NCI-H1092 treated with DMSO at 0.1 percent for 48 hours (cell line): ENCODE data around the gene CCER1.
A peak's percentile ranks its signal among the peaks of the same experiment; 100 is the strongest.

Experiments
- DNase-seq: peaks from one replicate; lab custom pipeline; 2025; lab: John Stamatoyannopoulos, UW

Gene CCER1

DNA sequence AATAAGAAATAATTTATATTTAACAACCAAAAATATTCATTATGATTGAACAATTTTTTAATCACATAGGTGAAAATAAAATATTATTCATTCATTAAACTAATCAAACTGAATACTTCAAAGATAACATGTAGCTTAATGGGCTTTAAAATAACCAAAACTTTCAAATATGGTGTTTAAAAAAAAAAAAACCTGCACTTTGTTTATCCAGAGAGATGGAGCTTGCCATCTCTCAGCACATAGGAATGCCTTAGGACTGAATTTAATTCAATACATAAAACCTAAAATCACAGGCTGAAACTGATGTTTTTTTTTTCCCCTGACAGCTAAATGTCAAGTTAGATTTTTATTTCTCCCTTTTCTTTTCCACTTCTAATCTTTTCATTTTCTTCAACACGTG, 14.4 kb upstream of the CCER1 start:
- DNase-seq = no peak

DNA sequence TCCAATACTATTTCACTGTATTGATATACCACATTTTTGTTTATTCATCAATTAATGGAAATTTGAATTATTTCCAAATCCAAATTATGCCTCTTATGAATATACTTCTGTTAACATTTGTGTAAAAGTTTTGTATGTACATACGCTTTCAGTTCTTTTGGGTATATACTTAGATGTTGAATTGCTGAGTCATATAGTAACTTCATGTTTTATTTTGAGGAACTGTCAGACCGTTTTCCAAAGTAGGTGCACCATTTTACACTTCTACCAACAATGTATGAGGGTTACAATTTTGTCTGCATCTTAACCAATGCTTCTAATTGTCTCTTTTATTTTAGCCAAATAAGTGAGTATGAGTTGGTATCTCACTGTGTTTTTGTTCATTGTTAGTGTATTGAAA, 10.2 kb upstream of the CCER1 start:
- no peak for DNase-seq

DNA sequence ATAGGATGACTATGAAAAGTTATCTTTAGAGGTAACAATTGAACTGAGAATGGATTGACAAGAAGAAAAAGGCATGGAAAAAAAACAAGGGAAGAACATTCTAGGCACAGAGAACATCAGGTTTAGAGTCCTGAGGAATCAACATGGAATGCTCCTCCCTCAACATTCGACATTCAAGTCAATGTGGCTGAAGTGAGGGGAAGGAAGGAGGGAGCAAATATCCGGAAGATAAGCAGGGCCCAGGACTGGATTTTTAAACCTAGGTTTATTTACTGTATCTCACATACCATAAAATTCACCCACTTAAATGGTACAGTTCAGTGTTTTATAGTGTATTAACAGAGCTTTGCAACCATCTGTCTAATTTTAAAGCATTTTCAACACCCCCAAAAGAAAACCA, 9.6 kb upstream of the CCER1 start:
- no peak for DNase-seq

DNA sequence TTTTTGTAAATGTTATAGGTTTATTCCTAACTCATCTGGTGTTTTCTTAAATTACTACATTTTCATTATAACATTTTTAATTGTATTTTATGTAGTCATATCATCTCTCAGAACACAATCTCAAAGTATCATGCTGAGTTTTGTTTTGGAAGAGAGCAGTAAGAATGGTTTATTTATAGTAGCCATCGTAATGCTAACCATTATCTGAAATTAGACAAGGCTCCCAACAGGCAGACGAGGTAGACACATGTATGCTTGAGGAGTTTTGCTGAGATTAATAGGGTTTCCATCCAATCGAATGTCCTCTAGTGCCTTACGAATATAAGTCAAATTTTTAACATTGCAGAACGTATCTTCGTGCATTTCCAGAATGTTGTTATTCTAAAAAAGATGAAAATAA, 9.0 kb upstream of the CCER1 start:
- DNase-seq = no peak

DNA sequence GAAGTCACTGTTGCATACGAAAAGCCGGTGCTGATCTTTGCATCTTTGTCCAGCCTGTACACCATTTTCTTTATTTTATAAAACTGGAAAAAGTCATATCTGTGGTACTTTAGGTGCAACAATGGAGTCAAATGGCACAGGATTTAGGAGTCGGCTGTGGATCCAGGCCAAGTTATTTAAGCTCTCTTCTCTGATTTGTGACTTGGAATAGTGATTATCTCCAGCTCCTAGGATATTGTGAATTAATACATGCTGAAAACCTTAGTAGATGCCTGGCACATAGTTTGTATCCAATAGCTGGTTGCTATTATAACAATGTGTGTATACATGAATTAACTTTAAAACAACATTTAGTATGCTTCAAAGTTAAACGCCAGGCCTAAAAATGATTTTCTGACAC, 6.2 kb upstream of the CCER1 start:
- DNase-seq = no peak

DNA sequence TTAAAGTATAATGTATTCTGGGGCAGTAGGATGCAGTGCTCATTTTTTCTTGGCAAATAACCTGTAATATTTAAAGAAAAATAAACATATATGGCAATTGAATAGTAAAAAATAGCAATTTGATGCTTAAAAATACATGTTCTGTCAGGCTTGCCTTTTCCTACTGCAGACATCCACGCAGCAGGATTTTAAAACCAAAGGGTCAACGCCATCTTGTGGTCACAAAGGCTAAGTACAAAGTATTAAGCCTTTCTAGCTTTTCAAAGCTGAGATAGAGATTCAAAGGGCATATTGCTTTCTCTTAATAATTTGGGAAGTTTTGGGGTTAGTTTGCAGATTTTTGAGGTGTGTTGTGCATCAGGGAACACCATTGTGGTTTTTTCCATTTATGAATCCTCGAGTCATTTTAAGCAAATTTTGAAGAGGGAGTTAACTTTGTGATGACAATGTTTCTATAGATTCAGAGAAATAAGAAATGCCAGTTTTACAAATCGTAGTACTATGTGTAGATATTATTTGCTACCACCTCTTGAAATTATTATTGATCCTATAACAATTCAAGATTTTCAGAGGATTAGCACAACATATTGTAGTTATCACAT, 4.7 kb upstream of the CCER1 start:
- DNase-seq = peak; percentile 8

DNA sequence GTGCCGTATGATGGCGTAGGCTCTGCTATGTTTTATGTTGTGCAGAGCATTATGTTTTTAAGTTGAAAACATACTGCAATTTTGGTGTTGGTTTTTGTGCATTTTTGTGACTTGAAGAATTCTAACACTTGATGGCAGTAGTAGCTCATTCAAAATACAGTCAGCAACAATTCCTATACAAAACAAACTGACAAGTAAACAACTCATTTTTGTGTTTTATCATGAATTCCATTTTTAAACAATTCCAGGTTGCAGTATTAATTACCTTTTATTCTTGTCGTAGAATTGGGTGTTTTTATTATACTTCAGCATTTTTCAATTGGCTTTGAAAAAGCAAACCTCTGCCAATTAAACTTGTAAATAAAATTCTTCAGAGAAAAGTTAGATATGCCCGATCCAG, 4.1 kb upstream of the CCER1 start:
- DNase-seq = no peak

DNA sequence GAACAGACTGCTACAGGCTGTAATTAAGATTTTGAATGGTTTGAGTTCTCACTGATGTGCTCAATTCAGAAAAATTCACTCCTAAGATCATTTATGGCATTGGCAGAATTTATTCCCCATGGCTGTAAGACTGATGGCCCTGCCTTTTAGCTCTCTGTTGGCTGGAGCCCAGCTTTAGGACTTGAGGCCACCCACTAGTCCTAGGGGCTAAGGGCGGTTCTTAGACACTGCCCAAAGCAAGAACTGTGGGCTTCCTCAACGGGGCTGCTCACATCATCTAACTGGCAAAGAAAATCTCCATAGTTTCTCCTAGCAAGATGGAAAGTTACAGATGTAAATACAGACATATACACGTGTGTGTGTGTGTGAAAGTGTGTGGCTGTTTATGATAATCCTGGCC, 3.4 kb upstream of the CCER1 start:
- no peak for DNase-seq

DNA sequence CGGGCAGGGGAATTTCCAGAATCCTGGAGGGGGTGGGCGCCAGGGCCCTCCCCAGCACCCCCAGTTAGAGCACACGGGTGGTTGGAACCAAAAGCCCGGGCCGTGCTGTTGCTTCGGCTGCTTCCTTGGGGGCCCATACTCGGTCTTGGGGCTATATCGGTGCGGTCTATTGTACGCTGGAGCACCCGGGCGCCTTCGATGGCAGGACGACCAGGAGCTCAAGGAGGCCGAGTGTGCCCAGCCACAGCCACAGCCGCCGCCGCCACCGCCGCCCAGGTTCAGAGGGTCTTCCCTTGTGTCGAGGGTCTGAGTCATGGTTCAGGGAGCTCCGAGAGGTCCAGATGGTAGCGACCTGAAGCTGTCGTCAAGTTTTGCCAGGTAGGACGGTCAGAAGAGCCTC, 548 bp downstream of the CCER1 start:
- no peak for DNase-seq

DNA sequence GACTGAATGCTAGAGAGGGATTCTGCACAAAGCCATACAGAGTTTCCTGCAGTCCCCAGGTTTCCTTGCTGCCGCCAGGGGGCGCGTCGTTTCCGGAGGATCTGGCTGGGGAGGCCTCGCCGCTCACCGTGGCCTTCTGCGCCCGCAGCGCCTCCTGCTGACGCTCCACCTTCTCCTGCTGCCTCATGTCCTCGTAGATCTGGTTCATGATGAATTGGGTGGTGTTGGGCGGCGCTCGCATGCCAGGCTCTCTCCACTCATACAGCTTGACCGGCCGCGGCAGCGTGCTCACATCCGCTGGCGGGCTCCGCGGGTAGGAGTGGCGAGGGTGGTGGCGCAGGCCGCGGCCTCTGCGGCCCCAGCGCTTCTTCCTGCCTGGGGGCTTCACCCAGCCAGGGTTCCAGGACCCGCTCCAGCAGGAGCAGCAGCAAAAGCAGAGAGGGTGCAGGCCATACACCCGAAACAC, 987 bp downstream of the CCER1 start:
- DNase-seq = no peak

DNA sequence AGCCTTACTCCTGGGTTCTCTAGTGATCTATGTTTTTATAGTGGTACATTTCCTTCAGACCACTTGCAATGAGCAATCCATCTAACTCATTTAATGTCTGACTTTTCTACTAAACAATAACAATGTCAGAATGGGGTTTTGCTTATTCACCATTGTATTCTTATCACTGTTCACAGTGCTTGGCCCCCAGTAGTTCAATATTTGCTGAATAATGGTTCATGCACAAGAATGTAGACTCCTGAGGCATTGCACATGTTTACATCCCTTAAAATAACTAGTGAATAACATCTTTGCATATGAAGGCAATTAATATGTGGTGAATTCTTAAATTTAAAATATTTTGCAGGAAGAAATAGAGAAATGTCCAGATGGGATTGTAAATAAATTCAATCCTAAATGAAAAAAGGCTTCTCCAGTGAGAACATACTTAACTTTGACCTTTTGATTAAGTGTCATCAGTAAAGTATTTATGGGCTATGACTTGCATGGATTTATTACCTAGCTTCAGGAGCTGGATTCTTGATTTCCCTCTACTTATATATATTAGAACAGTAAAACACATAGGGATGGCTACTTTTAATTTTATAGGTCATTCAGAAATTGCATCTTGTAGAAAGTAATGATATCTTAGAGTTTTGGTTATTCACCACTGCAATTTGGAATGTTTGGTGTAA, 3.4 kb downstream of the CCER1 start:
- no peak for DNase-seq

DNA sequence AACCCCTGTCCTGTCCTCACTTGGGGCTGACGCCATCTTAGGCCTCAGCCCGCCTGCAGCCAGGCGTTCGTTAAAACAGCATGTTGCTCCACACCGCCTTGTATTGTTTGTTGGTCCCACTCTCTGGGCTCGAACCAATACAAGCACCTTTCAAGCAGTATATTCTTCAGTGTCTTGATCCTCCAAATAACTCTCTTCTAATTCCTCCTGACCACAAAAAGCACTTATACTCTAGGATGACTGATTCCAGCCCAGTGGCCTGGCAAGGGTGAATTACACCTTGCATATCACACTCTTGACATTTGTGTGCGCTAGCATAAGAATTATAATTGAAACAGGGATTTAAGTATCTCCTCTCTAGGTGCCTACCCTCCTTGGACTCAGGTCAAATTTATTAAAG, 7.1 kb downstream of the CCER1 start:
- no peak for DNase-seq

DNA sequence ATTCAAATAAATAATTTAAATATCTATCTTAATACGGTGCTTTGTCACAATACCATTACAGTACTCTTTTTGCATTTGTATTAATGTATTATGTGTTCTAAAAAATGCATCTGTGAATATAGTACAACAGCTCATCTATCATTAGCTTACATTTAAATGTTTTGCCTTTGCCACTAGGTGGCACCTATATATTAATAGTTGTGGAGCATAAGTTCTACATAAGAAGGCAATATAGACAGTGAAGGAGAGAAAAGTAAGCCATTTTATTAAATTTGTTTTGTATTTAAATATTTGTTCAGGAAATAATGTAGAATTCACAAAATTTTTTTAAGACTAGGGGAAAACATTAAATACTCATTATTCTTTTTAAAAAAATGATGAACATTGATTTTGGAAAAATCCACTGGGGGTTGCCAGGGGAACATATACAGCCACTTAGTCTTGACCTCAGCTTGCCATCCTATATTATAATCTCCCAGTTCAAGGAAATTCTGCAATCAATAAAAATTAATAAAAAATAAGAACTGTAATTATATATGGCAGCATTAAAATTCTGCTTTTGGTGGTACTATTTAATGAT, 9.8 kb downstream of the CCER1 start:
- peak; percentile 23 for DNase-seq

DNA sequence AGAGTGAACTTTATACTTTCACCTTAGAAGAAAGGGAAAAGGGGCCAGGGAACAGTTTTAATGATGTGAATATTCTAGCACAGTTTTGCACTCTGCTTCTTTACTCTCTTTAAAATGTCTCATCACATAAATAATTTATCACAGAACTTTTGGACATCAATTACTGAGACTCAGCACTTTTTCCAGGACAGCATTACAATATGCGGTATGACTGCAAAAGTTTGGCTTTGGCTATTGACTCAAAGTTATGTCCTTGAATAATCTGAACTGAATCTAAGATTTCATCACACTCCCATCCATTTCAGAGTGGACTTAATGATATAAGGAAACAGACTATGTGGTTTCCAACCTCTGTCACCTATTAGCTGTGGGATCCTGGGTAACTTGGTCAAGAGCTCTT, 11.7 kb downstream of the CCER1 start:
- DNase-seq = no peak

DNA sequence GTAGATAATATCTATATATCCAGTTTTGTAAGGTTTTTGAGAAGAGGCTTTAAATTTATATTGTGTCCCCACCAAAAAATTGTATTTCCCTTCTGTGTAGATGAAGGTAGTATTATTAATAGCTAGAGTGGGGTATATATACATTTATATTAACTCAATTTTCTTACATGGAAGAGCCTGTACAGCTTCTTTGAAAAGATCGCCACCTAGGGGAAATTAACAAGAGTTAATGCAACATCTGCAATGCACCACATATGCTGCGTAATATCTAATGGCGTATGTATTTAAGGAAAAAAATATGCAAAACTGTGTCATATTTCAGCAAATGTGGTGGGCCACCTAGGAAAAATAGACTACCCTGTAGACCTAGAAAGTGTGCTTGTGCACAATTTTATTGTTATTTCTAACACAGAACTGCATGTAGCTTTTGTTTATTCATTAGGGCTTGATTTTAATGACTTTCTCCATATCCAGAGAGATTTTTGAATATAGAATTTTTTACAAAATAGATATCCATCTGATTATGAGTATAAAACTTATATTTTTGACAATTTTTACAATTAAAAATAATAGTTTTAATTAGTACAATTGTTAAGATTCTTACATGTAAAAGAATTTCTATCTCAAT, 14.0 kb downstream of the CCER1 start:
- DNase-seq = peak; percentile 21

DNA sequence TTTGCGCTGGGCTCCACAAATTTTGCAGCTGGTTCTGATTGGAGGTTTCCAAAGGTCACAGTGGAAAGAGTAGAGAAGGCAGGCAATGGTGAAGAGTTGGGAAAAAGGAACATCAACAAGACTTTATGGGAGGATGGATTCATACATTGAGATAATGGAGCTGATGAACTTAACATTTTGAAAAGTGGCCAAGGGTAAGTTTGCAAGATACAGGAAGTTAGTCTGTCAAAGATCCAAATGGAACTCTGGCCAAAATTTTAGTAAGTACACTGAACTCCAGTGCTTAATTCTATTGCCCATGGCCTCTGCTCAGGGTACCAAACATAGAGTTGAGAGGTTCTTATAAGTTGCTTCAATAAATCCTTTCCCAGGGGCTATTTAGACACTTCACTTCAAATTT, 15.6 kb downstream of the CCER1 start:
- no peak for DNase-seq

DNA sequence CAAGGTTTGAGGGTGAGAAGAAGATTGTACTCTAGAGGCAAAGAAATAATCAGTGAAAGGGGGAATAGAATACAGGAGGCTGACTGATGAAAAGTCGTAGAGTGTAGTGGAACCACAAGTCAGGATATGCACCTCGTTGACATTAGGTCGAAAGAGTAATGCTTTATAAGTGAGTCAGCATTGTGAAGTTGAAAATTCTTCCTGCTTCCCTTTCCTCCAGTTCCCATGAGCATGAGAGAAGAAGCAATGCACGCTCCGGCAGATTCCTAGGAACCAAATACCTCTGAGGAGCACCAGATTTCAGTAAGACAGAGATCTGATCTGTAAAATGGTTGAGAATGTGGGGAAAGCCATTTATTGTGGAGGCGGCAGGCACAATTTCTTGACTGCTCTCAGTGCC, 16.5 kb downstream of the CCER1 start:
- DNase-seq = no peak

DNA sequence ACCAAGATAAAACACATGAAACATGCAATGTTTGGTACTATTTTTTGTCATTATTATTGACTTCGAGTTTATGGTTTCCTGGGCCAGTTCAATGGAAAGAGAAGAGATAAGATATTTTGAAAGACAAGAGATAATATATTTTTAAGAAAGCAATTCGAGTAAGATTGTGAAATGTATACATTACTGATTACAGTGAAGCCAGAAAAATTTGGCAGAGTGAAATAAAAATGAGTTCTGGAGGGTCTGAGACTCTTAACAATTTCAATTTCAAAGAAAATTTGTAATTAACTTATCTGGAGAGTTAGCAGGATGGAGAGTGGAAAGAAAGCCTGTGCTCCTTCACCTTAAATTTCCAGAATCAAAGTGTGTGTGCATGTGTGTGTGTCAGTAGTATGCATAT, 17.3 kb downstream of the CCER1 start:
- DNase-seq = no peak

DNA sequence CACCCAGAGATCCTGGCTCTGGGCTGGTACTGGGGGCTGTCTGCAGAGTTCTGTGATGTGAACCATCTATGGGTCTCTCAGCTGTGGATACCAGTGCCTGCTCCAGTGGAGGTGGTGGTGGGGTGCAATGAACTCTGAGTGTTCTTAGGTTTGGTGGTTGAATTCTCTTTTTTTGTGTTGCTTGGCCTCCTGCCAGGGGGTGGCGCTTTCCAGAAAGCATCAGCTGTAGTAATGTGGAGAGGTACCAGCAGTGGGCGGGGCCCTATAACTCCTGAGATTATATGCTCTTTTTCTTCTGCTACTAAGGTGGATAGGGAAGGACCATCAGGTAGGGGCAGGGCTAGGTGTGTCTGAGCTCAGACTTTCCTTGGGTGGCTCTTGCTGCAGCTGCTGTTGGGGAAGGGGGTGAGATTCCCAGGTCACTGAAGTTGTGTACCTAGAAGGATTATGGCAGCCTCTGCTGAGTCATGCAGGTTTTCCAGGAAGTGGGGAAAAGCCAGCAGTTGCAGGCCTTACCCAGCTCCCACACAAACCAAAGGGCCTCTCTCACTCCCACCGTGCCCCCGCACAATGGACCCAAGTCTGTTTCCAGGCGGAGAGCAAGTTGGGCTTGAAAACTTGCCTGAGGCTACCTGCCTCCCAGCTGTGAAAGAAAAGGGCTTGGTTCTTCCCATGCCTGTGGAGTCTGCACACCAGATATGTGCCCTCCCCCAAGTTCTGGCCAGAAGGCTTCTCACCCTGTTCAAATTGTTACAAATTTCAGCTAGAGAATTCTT, 18.6 kb downstream of the CCER1 start:
- no peak for DNase-seq

DNA sequence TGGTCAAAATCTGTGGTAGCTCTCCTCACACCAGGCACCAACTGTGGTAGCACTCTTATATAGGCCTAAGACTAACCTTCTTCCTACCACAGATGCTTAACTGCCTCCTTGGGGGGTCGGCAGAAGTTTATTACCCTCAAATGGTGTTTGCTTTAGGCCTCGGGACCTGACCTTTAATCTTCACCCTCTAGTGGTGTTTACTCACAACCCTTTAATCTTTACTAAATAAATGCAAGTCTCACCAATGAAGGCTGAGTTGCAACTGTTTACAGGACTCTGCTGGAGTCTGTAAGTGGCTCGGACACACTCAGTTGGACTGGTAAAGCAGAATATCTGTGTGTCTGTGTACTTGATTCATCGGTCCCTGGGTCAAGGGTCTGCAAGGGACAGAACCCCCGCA, 29.4 kb downstream of the CCER1 start:
- no peak for DNase-seq

DNA sequence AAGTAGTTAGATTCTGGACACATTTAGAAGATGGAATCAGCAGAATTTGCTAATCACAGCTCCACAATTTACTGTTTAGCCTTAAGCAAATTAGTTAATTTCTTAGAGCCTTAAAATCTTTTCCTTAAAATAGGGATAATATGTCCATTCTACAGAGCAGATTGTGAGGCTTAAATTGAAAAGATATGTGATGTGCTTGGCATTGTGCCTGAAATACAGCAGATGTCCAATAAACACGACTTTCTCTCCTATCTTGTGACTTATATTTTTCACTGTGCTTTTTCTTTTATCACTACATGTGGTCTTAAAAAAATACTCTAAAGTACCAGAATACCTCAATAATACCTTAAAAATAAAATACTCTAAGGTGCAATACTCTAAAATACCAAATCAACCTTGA, 30.6 kb downstream of the CCER1 start:
- no peak for DNase-seq

DNA sequence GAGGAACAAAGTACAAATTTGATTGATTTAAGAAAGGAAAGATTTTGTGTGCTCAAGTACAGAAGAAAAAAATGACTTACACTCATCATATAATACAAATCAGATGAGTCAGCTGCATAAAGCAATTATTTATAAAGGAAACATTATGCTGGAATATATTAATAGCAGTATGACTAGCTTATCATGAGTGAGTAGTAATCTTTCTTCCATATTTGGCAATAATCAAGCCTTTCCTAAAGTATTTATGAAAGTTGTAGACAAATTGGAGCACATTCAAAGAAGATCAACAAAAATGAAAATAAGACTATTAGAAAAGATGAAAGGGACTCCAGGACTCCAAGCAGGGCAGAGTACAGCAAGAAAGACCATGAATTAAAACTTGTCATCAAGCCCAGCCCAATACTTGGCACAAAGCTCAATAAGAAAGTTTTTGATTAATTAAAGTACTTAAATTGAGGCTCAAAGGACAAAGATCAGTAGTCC, 32.8 kb downstream of the CCER1 start:
- DNase-seq = no peak
